ENCODE measurements around the gene ZNF618. TPM values are rescaled to one million over a fixed set of nuclear protein-coding genes. Genes with fewer than 3 reads are reported as not detected.

ZNF618 gene
- total RNA-seq, 4 donors from 2014 or later = 0.68 to 2.1 (median 1.3) TPM

DNA sequence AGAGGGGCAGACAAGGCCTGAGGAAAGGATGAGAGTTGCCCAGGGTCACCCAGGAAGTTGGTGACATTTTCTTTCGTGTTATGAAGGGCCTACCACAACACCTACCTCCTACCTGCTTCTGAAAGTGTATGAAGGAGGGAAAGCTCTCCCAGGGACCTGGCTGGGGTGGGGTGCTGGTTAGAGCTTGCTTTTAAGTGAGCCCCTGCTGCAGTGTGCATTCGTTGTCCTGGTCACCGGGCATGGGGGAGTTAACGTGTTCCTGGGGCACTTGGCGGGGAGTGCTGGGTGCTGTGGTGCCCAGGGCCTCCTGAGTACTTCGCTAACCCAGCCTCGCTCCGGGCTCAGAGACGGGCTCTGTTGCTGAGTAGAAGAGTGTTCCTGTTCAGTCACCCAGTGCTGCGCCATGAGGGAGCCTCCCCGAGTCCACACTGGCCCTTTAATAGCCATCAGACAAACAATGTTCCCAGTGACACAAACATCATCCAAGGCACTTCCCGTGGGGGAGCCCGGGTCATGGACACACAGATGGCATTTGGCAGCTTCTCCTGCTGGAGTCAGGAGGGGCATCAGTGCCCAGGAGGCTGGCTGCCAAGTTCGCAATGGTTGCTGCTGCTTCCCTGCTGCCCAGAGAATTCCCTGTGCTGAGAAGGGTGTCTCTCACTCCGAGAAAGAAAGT lies 116.3 kb downstream of the ZNF618 start:
- no peaks in the 10 kb centered on the region for H3K9me3 ChIP-seq
- H3K27me3 ChIP-seq = no peaks in the 10 kb centered on the region
- intact Hi-C loops (cut with DNase I) = no loop called here
- WGBS, 2 donors = 33 to 63% methylated on average over 4 to 12 of the region's 15 CpGs
- DNase-seq = no peak
- H3K36me3 ChIP-seq = peaks cover 0 to 13% (median 0%) of the 10 kb centered on the region in 3 donors
- peak overlapping the region in 1 of 4 donors; percentile 11 for H3K27ac ChIP-seq
- peaks cover 14 to 45% (median 22%) of the 10 kb centered on the region in 3 donors for H3K4me1 ChIP-seq
- no peak for TF ChIP-seq POLR2A (IDR thresholded peaks at IDR 0.05)
- TF ChIP-seq, protein P1, sequence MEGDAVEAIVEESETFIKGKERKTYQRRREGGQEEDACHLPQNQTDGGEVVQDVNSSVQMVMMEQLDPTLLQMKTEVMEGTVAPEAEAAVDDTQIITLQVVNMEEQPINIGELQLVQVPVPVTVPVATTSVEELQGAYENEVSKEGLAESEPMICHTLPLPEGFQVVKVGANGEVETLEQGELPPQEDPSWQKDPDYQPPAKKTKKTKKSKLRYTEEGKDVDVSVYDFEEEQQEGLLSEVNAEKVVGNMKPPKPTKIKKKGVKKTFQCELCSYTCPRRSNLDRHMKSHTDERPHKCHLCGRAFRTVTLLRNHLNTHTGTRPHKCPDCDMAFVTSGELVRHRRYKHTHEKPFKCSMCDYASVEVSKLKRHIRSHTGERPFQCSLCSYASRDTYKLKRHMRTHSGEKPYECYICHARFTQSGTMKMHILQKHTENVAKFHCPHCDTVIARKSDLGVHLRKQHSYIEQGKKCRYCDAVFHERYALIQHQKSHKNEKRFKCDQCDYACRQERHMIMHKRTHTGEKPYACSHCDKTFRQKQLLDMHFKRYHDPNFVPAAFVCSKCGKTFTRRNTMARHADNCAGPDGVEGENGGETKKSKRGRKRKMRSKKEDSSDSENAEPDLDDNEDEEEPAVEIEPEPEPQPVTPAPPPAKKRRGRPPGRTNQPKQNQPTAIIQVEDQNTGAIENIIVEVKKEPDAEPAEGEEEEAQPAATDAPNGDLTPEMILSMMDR (IDR thresholded peaks at IDR 0.05) = no peak
- no peak overlapping the region for H3K4me3 ChIP-seq

DNA sequence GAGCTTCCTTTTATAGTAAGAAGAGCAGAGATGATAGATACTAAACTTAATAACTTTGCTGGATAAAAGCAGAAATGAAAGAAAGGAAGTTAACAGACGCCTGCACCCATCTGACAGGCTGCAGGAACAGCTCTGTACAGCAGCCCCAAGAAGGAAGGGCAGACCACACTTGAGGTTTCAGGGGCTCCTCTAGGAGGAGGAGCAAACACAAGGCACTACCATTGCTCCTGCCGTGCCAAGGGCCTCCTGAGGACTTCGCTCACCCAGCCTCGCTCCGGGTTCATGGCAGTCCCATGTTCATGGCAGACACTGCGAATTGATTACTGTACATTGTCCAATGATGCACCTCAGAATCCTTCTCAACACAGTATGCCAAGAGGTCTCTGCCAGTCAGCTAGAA lies 116.9 kb downstream of the ZNF618 start:
- 72 to 76% methylated on average over 5 to 6 of the region's 6 CpGs for WGBS, 2 donors
- intact Hi-C loops (cut with DNase I) = no loop called here
- H3K4me1 ChIP-seq = peaks cover 14 to 45% (median 22%) of the 10 kb centered on the region in 3 donors

DNA sequence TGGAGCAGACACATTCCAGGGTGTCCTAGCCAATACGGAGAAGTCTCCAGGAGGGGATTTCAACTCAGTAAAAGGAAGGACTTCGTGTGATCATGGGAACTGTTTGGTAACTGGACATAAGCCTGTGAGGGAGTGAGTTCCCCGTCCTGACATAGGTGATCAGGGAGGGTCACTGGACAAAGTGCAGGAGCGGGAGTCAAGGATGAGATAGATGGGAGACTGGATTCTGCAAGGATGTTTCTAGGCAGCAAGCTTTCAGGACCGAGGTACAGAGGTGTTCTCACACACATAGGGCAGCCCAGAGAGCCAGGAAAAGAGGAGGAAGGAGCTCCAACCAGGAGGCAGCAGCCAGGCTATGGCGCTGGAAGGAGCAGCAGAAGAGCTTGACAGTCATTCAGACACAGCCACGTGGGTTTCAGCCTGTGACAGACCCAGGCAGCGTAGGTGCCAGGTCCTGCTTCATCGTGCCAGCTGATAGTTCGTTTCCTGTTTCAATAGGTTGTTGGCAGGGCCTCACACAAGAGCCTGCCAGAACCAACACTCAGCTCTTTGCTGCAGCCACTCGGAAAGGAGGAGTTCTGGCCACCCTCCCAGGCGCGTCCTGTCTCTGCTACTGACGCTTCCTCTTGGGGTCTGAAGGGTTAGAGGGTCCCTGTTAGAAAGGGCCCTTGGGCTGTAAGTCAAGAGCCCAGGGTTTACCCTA lies 117.9 kb downstream of the ZNF618 start:
- H3K27ac ChIP-seq = no peak overlapping the region
- 18 to 27% methylated on average over 10 to 13 of the region's 14 CpGs for WGBS, 2 donors

More for the DNA sequence above, 116.9 kb downstream of the ZNF618 start:
- Histone ChIP-seq H3K4me3 (no peak overlapping the region), H3K9me3 (no peaks in the 10 kb centered on the region), H3K27ac (peak overlapping the region in 1 of 4 donors; percentile 11), H3K27me3 (no peaks in the 10 kb centered on the region), H3K36me3 (peaks cover 0 to 13% (median 0%) of the 10 kb centered on the region in 3 donors)
- DNase-seq = no peak
- no peak for TF ChIP-seq POLR2A (IDR thresholded peaks at IDR 0.05)
- TF ChIP-seq, protein P1 (IDR thresholded peaks at IDR 0.05) = no peak

DNA sequence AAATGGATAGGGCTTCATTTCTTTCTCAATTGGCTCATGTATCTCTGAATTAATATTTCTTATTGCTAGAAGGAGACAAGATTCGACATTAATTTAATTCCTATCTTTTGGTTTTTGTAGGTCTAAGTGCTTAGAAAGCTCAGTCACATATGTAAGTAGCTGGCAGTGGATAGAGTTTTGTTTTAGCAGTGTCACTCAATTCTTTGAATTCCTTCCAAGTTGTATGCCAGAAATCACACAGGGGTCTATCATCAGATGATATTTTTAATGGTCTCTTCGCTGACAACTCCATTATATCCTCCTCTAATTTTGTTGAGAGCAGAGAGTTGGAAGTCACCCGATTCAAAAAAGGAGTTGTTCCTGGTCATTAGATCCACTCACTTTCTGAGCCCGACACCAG lies 119.3 kb downstream of the ZNF618 start:
- no peaks in the 10 kb centered on the region for H3K27me3 ChIP-seq
- no peak for DNase-seq
- intact Hi-C loops (cut with DNase I) = loop anchor here (5.0 kb wide), 1 partner anchor 48 kb away; no protein-coding TSS in a partner anchor
- TF ChIP-seq, protein P1 (IDR thresholded peaks at IDR 0.05) = no peak
- no peak for TF ChIP-seq POLR2A (IDR thresholded peaks at IDR 0.05)
- H3K4me3 ChIP-seq = no peak overlapping the region
- H3K27ac ChIP-seq = no peak overlapping the region
- no peaks in the 10 kb centered on the region for H3K36me3 ChIP-seq
- WGBS, 2 donors = 67 to 74% methylated on average over 3 to 4 of the region's 4 CpGs
- H3K9me3 ChIP-seq = no peaks in the 10 kb centered on the region
- peaks cover 14 to 39% (median 22%) of the 10 kb centered on the region in 3 donors for H3K4me1 ChIP-seq

More for the DNA sequence above, 117.9 kb downstream of the ZNF618 start:
- Histone ChIP-seq H3K27me3 (no peaks in the 10 kb centered on the region), H3K36me3 (peaks cover 0 to 3% (median 0%) of the 10 kb centered on the region in 3 donors), H3K9me3 (no peaks in the 10 kb centered on the region), H3K4me3 (no peak overlapping the region), H3K4me1 (peaks cover 14 to 45% (median 22%) of the 10 kb centered on the region in 3 donors)
- intact Hi-C loops (cut with DNase I) = no loop called here
- TF ChIP-seq, protein P1 (IDR thresholded peaks at IDR 0.05) = no peak
- TF ChIP-seq POLR2A (IDR thresholded peaks at IDR 0.05) = no peak
- DNase-seq = no peak

DNA sequence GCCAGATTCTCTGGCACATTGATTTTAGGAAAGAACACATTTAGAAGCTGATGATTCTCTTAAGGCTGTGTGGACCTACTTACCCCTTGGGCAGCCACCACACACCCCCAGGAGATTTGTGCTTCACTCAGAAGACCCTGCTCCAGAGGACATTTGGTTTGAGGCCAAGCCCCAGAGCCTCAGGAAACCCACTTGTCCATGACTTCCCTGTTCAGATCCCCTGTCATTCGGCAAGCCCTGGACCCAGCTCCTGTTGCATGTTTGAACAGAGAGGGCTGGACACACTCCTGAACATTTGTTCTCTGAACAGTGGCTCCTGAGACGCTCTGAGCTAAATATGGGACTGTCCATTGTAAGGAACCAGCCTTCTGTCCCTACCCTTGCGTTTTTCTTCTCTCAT lies 119.9 kb downstream of the ZNF618 start:
- TF ChIP-seq POLR2A (IDR thresholded peaks at IDR 0.05) = no peak
- Histone ChIP-seq H3K27ac (no peak overlapping the region), H3K9me3 (no peaks in the 10 kb centered on the region), H3K36me3 (no peaks in the 10 kb centered on the region), H3K4me3 (no peak overlapping the region), H3K27me3 (no peaks in the 10 kb centered on the region), H3K4me1 (peaks cover 14 to 37% (median 22%) of the 10 kb centered on the region in 3 donors)
- 70 to 72% methylated on average over 3 of the region's 3 CpGs for WGBS, 2 donors
- intact Hi-C loops (cut with DNase I) = loop anchor here (5.0 kb wide), 1 partner anchor 49 kb away; no protein-coding TSS in a partner anchor
- no peak for DNase-seq

Measured in esophagus squamous epithelium (tissue), 5 donors.